Stimulated activated CD4-positive, alpha-beta T cell treated with anti-CD3 and anti-CD28 coated beads, Interleukin-1b, Interleukin-23, amount 100 ng/mL, for 48 hours (primary cell): ENCODE measurements around the gene DNMT1.
"Not testable (repeated sequence)": the region's sequence is repeated elsewhere in the genome, so short reads cannot be mapped to it uniquely, and the experiment has no call there.

ENCODE experiments used
- DNase-seq: peaks from one replicate; pipeline ENCODE4 v3.0.0-alpha.2; 2020

Gene DNMT1

GRCh38 chr19:10194500-10195198 lies at the start of gene DNMT1:
TSS of gene DNMT1 (minus strand) at chr19:10194953. CDS start at chr19:10194899, 54 bp downstream.
- peak; percentile 99 for DNase-seq

GRCh38 chr19:10243606-10244005 lies 48.9 kb upstream of the DNMT1 start:
- DNase-seq = no peak

- not testable (repeated sequence) for DNase-seq
These were observed 47.2 kb upstream of the DNMT1 start for GRCh38 chr19:10241826-10242449.

GRCh38 chr19:10238172-10238783 lies 43.5 kb upstream of the DNMT1 start:
- DNase-seq = no peak

GRCh38 chr19:10237702-10238101 lies 42.9 kb upstream of the DNMT1 start:
- no peak for DNase-seq

- DNase-seq = not testable (repeated sequence)
These were observed 40.7 kb upstream of the DNMT1 start for GRCh38 chr19:10235409-10235808.

GRCh38 chr19:10235003-10235402 lies 40.2 kb upstream of the DNMT1 start:
- no peak for DNase-seq

GRCh38 chr19:10233946-10234345 lies 39.2 kb upstream of the DNMT1 start:
- DNase-seq = no peak

GRCh38 chr19:10231612-10232228 lies 37.0 kb upstream of the DNMT1 start:
- DNase-seq = no peak

- peak; percentile 67 for DNase-seq
These were observed 36.3 kb upstream of the DNMT1 start, which contains the start of gene S1PR2 for GRCh38 chr19:10230861-10231611. TSS of gene S1PR2 (minus strand) at chr19:10231331. CDS start at chr19:10224905, 6,426 bp downstream.

GRCh38 chr19:10230173-10230860 lies 35.6 kb upstream of the DNMT1 start:
- DNase-seq = peak; percentile 46

GRCh38 chr19:10228920-10229319 lies 34.2 kb upstream of the DNMT1 start:
- peak; percentile 27 for DNase-seq

GRCh38 chr19:10228393-10228792 lies 33.6 kb upstream of the DNMT1 start:
- no peak for DNase-seq

GRCh38 chr19:10227026-10227971 lies 32.5 kb upstream of the DNMT1 start:
- no peak for DNase-seq

GRCh38 chr19:10226376-10227025 lies 31.7 kb upstream of the DNMT1 start:
- no peak for DNase-seq

GRCh38 chr19:10226021-10226375 lies 31.2 kb upstream of the DNMT1 start:
- no peak for DNase-seq

- no peak for DNase-seq
These were observed 29.6 kb upstream of the DNMT1 start for GRCh38 chr19:10224337-10224736.

- no peak for DNase-seq
These were observed 28.9 kb upstream of the DNMT1 start for GRCh38 chr19:10223488-10224213.

GRCh38 chr19:10222201-10222890 lies 27.6 kb upstream of the DNMT1 start:
- DNase-seq = no peak
